ENCODE results near the gene GNPDA1. TPM values are rescaled to one million over a fixed set of nuclear protein-coding genes. Genes with fewer than 3 reads are reported as not detected.

The GNPDA1 gene
- total RNA-seq, 4 donors from 2014 or later, result 34.1 to 46.1 (median 36.3) TPM

DNA sequence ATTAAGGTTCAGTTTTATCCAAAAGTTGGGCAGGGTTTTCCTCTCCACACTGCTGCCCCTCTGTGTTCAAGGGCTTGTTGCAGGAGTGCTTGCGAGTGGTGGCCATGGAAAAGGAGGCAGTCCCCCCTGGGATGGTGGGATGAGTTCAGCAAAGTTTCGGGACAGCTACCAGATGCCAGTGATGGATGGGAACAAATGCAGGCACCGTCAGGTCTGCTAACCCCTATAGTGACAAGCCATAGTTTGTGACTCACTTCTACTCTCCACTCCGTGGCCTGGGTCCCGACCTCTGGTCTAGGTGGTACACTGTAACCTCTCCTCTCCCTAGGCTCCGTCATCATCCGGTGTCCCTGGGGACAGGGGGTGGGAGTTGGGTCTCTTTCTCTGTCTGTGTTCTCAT lies 47.8 kb downstream of the GNPDA1 start:
- TF ChIP-seq POLR2AphosphoS5 (IDR thresholded peaks at IDR 0.05), result no peak
- no peak for TF ChIP-seq EP300 (IDR thresholded peaks at IDR 0.05)
- TF ChIP-seq, protein P1, sequence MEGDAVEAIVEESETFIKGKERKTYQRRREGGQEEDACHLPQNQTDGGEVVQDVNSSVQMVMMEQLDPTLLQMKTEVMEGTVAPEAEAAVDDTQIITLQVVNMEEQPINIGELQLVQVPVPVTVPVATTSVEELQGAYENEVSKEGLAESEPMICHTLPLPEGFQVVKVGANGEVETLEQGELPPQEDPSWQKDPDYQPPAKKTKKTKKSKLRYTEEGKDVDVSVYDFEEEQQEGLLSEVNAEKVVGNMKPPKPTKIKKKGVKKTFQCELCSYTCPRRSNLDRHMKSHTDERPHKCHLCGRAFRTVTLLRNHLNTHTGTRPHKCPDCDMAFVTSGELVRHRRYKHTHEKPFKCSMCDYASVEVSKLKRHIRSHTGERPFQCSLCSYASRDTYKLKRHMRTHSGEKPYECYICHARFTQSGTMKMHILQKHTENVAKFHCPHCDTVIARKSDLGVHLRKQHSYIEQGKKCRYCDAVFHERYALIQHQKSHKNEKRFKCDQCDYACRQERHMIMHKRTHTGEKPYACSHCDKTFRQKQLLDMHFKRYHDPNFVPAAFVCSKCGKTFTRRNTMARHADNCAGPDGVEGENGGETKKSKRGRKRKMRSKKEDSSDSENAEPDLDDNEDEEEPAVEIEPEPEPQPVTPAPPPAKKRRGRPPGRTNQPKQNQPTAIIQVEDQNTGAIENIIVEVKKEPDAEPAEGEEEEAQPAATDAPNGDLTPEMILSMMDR (IDR thresholded peaks at IDR 0.05), result no peak
- 73 to 83% methylated on average over 3 to 6 of the region's 7 CpGs for WGBS, 2 donors (ENCODE audit: low coverage in 1 of 2)
- Histone ChIP-seq H3K4me1 (peaks cover 2 to 27% (median 8%) of the 10 kb centered on the region in 3 donors), H3K27me3 (peaks cover 3% of the 10 kb centered on the region), H3K4me3 (no peak overlapping the region), H3K27ac (no peak overlapping the region), H3K36me3 (no peaks in the 10 kb centered on the region), H3K9me3 (no peaks in the 10 kb centered on the region)
- ATAC-seq, result no peak

DNA sequence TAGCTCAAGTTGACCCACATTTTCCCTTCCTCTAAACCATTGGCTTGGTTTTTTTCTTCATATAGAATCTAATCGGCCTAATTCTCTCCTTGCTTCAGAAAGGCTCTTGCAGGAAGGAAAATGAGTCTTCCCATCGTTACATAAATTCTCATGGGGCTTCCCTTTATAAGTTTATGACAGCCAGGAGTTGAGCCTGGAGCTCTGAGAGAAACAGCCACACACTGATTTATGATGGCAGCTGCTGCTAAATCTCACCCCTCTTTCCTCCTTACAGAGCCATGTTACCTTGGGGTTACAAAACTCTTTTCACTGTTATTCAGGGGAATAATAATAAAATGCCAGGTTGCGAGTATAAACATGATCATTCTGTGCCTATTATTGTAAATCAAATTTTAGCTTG lies 49.1 kb downstream of the GNPDA1 start:
- Histone ChIP-seq H3K36me3 (no peaks in the 10 kb centered on the region), H3K27me3 (peaks cover 13% of the 10 kb centered on the region), H3K4me3 (no peak overlapping the region), H3K27ac (no peak overlapping the region), H3K9me3 (no peaks in the 10 kb centered on the region), H3K4me1 (peaks cover 0 to 30% (median 10%) of the 10 kb centered on the region in 3 donors)
- no peak for ATAC-seq
- TF ChIP-seq, protein P1 (IDR thresholded peaks at IDR 0.05), result no peak
- TF ChIP-seq EP300 (IDR thresholded peaks at IDR 0.05), result no peak
- TF ChIP-seq POLR2A (IDR thresholded peaks at IDR 0.05), result no peak
- no peak for TF ChIP-seq POLR2AphosphoS5 (IDR thresholded peaks at IDR 0.05)
- 57 to 70% methylated on average over 3 of the region's 3 CpGs for WGBS, 2 donors (ENCODE audit: low coverage in 1 of 2)

DNA sequence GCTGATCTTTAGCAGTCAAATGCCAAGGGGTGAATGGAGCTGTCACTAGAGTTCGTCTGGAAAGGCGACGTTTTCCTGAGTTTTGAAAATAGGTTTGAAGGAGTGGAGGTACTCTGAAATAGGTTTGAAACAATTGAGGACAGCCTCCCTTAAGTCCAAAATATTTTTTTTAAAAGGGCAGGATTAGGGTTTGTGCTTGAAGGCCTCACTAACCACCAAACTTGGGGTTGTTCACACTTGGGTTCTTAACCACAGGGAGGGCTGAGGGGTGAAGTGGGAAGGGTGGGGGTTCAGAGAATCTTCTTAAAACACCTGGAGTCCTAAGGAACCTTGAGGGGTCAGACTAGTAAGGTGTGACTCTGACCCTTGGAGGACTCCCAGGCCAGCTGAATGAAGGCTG lies 51.4 kb downstream of the GNPDA1 start:
- Histone ChIP-seq H3K36me3 (peaks cover 0 to under 1% of the 10 kb centered on the region in 2 donors), H3K27me3 (peaks cover 13% of the 10 kb centered on the region), H3K27ac (no peak overlapping the region), H3K9me3 (no peaks in the 10 kb centered on the region), H3K4me1 (peaks cover 0 to 41% (median 10%) of the 10 kb centered on the region in 3 donors), H3K4me3 (no peak overlapping the region)
- no peak for ATAC-seq
- no peak for TF ChIP-seq POLR2AphosphoS5 (IDR thresholded peaks at IDR 0.05)
- TF ChIP-seq, protein P1 (IDR thresholded peaks at IDR 0.05), result no peak
- TF ChIP-seq EP300 (IDR thresholded peaks at IDR 0.05), result no peak
- no peak for TF ChIP-seq POLR2A (IDR thresholded peaks at IDR 0.05)
- WGBS, 2 donors (ENCODE audit: low coverage in 1 of 2), result 57 to 67% methylated on average over 3 of the region's 3 CpGs

DNA sequence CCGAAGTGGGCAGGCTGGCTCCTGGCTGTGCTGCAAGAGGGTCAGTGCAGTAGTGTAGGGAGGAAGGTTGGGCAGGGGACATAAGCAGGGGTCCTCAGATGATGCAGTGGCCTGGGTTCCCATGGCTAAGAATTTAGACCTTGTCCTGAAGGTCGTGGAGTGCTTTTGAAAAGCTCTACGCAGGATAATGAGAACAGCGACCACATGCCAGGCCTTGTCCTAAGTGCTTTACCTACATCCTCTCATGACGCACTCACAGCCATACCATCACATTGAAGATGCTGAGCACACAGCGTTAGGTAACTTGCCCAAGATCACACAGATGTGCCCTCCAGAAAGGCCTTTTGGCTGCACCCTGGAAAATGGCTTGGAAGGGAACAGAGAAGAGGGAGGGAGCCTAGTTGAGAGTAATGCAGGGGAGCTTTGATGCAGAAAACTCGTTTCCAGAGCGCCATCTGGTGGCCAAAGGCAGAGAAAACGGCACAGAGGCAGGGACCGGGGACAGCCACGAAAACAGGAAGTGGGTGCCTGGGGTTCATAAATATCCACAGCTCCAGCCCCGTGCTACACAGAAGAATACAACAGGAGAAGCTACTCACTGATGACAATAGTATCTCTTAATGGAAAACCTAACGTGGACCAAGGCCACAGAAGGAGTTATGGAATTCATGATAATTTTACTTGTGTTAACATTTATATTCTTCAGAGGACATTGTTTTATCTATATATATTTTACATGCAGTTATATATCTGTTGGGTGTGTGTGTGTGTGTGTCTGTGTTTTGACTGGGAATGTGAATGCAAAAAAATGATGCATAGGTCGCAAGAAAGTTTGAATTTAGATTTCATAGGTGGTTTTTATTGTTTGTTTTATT lies 52.1 kb downstream of the GNPDA1 start:
- peak overlapping the region in 2 of 4 donors; percentile 22 to 37 for H3K27ac ChIP-seq
- no peaks in the 10 kb centered on the region for H3K9me3 ChIP-seq
- peaks cover 0 to 41% (median 10%) of the 10 kb centered on the region in 3 donors for H3K4me1 ChIP-seq
- peak; percentile 82 for ATAC-seq
- WGBS, 2 donors (ENCODE audit: low coverage in 1 of 2), result 14 to 15% methylated on average over 4 to 8 of the region's 14 CpGs
- TF ChIP-seq, protein P1 (IDR thresholded peaks at IDR 0.05), result peak; percentile 82 to 88 (median 85)
- no peak for TF ChIP-seq POLR2A (IDR thresholded peaks at IDR 0.05)
- TF ChIP-seq POLR2AphosphoS5 (IDR thresholded peaks at IDR 0.05), result no peak
- no peak overlapping the region for H3K4me3 ChIP-seq
- peaks cover 0 to 8% of the 10 kb centered on the region in 2 donors for H3K36me3 ChIP-seq
- H3K27me3 ChIP-seq, result peaks cover 13% of the 10 kb centered on the region

DNA sequence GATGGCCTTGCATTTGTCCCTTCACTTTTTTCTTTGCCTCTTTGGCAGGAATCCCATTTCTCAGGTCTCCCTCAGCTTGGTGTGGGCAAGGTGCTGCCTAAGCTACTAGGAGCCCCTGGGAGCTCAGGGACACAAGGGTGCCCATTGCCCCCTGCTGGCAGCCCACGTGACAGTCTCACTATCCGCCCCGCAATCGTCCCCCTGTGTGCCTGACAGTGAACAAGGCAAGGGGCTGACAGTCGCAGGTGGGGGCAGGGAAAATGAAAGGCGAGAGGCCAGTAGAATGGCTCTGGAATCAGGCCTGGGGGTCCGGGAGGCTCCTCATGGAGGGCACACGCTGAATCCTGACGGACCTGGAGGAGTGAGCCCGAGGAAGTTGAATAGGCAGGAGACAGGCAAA lies 52.8 kb downstream of the GNPDA1 start:
- WGBS, 2 donors (ENCODE audit: low coverage in 1 of 2), result 69% methylated on average over 5 of the region's 10 CpGs; no CpG with 5 or more reads in 1 of the 2 donors
- peaks cover 13% of the 10 kb centered on the region for H3K27me3 ChIP-seq
- peaks cover 0 to 46% (median 10%) of the 10 kb centered on the region in 3 donors for H3K4me1 ChIP-seq
- no peak overlapping the region for H3K4me3 ChIP-seq
- peak overlapping the region in 1 of 4 donors; percentile 22 for H3K27ac ChIP-seq
- ATAC-seq, result no peak
- peaks cover 0 to 15% of the 10 kb centered on the region in 2 donors for H3K36me3 ChIP-seq
- no peak for TF ChIP-seq POLR2AphosphoS5 (IDR thresholded peaks at IDR 0.05)
- TF ChIP-seq, protein P1 (IDR thresholded peaks at IDR 0.05), result peak in 1 of 4 experiments; percentile 8
- no peaks in the 10 kb centered on the region for H3K9me3 ChIP-seq
